Measurements from ENCODE around the gene NOSTRIN. TPM values are rescaled to one million over a fixed set of nuclear protein-coding genes. Genes with fewer than 3 reads are reported as not detected.
A peak's percentile ranks its signal among the peaks of the same experiment; 100 is the strongest.

Gene NOSTRIN
- polyA plus RNA-seq, 3 donors from 2014 or later, result not detected

GRCh38 chr2:168819050-168819715 lies 16.7 kb downstream of the NOSTRIN start:
- Mint-ChIP-seq H3K27ac (no peak overlapping the region), H3K4me1 (no peaks in the 10 kb centered on the region), H3K27me3 (ENCODE audit: low read depth in 3 of 3) (peaks cover 0 to 2% (median 1%) of the 10 kb centered on the region in 3 donors), H3K4me3 (no peak overlapping the region), H3K36me3 (no peaks in the 10 kb centered on the region), H3K9me3 (peaks cover 0 to 2% (median 0%) of the 10 kb centered on the region in 6 donors)
- no peak for DNase-seq

DNA sequence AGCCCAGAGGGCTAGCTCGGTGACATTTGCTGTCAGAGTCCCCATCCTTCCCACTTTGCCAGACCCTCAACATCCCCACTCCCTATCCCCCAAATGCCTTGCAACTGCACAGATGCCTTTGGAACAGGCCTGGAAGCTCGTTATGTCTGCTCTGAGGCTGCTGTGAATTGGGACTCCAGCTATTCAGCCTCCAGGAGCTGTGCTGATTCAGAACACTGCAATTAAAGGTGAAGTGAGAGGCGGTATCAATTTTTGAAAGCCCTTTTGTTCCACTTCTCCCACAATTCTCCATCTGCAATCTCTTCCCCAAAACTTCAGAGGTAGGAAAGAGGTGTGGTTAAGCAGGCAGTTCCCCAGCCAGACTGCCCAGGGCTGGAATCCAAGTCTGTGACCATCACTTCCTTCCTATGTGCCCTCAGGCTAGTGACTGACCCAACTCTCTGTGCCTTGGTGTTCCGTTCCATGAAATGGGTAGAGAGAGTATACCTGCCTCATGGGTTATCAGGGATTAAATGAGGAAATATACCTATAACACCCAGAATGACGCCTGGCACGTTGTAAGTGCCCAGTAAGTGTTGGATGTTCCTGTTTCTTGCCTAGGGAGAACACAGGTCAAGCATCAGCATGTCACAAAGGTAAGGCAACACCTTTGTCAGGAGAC lies 17.5 kb downstream of the NOSTRIN start:
- H3K4me3 Mint-ChIP-seq, result no peak overlapping the region
- no peak overlapping the region for H3K27ac Mint-ChIP-seq
- no peaks in the 10 kb centered on the region for H3K4me1 Mint-ChIP-seq
- H3K36me3 Mint-ChIP-seq, result no peaks in the 10 kb centered on the region
- peaks cover 0 to 3% (median 0%) of the 10 kb centered on the region in 6 donors for H3K9me3 Mint-ChIP-seq
- peaks cover 0 to 2% (median 1%) of the 10 kb centered on the region in 3 donors for H3K27me3 Mint-ChIP-seq (ENCODE audit: low read depth in 3 of 3)
- no peak for DNase-seq

GRCh38 chr2:168821577-168821976 lies 19.1 kb downstream of the NOSTRIN start:
- peaks cover 0 to 3% (median 0%) of the 10 kb centered on the region in 6 donors for H3K9me3 Mint-ChIP-seq
- no peak for DNase-seq
- H3K4me3 Mint-ChIP-seq, result no peak overlapping the region
- H3K4me1 Mint-ChIP-seq, result no peaks in the 10 kb centered on the region
- H3K36me3 Mint-ChIP-seq, result no peaks in the 10 kb centered on the region
- H3K27ac Mint-ChIP-seq, result no peak overlapping the region
- H3K27me3 Mint-ChIP-seq (ENCODE audit: low read depth in 3 of 3), result peaks cover 0 to 3% (median 1%) of the 10 kb centered on the region in 3 donors

- H3K9me3 Mint-ChIP-seq, result peaks cover 0 to 3% (median 0%) of the 10 kb centered on the region in 6 donors
- no peaks in the 10 kb centered on the region for H3K4me1 Mint-ChIP-seq
- DNase-seq, result no peak
These were observed 19.6 kb downstream of the NOSTRIN start for GRCh38 chr2:168821992-168822391.

GRCh38 chr2:168825126-168825525 lies 22.7 kb downstream of the NOSTRIN start:
- no peak overlapping the region for H3K4me3 Mint-ChIP-seq
- no peak overlapping the region for H3K27ac Mint-ChIP-seq
- H3K4me1 Mint-ChIP-seq, result no peaks in the 10 kb centered on the region
- peaks cover 0 to 3% (median 0%) of the 10 kb centered on the region in 6 donors for H3K9me3 Mint-ChIP-seq
- H3K36me3 Mint-ChIP-seq, result peaks cover 0 to 3% (median 0%) of the 10 kb centered on the region in 3 donors
- DNase-seq, result no peak
- H3K27me3 Mint-ChIP-seq (ENCODE audit: low read depth in 3 of 3), result peaks cover 0 to 2% (median 1%) of the 10 kb centered on the region in 3 donors

More at GRCh38 chr2:168821992-168822391, 19.6 kb downstream of the NOSTRIN start:
- Mint-ChIP-seq H3K4me3 (no peak overlapping the region), H3K27ac (no peak overlapping the region), H3K36me3 (no peaks in the 10 kb centered on the region), H3K27me3 (ENCODE audit: low read depth in 3 of 3) (peaks cover 0 to 3% (median 1%) of the 10 kb centered on the region in 3 donors)

- Mint-ChIP-seq H3K4me3 (no peak overlapping the region), H3K36me3 (peaks cover 0 to 3% (median 0%) of the 10 kb centered on the region in 3 donors), H3K27me3 (ENCODE audit: low read depth in 3 of 3) (peaks cover 0 to 2% (median 2%) of the 10 kb centered on the region in 3 donors), H3K4me1 (no peaks in the 10 kb centered on the region), H3K27ac (no peak overlapping the region), H3K9me3 (no peaks in the 10 kb centered on the region)
- no peak for DNase-seq
These were observed 28.5 kb downstream of the NOSTRIN start for GRCh38 chr2:168830958-168831357.

DNA sequence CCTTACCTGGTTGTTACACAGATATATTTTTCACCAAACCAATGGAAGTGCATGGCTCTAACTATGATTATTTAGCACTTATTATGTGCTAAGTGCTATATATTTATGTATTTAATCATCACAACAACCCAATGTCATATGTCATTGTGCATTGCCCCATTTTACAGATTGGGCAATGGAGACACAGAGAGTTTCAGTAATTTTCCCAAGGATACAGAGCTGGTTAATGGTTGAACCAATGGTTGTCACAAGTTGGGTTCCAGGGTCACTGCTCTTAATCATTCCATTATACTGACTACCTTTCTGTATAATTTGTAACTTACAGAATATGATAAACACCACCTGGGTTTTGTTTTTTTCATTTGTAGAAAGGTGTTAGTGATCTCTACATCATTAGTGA lies 29.2 kb downstream of the NOSTRIN start:
- Mint-ChIP-seq H3K4me3 (no peak overlapping the region), H3K27ac (no peak overlapping the region), H3K36me3 (peaks cover 0 to 3% (median 0%) of the 10 kb centered on the region in 3 donors), H3K4me1 (no peaks in the 10 kb centered on the region), H3K27me3 (ENCODE audit: low read depth in 3 of 3) (peaks cover 0 to 2% (median 0%) of the 10 kb centered on the region in 3 donors), H3K9me3 (no peaks in the 10 kb centered on the region)
- DNase-seq, result no peak

DNA sequence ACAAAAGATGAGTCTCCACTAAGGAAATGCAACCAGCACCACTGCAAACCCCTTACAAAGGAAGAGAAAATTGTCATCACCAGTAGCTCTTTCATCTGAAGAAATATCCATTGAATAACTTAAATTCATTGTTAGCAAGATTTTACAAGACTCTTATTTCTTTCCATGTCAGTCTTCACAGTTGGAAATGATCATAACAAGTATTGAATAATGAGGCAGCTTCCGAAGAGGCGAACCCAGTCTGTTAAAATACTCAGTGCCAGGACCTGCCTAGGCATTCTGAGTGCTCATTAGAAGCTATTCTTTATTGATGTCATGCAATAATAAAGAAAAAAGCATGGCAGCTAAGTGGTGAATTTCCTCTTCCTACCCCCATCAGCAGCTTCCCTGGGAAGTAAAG lies 33.5 kb downstream of the NOSTRIN start:
- DNase-seq, result no peak
- no peaks in the 10 kb centered on the region for H3K9me3 Mint-ChIP-seq
- no peaks in the 10 kb centered on the region for H3K4me1 Mint-ChIP-seq
- no peak overlapping the region for H3K4me3 Mint-ChIP-seq
- peaks cover 0 to 2% (median 0%) of the 10 kb centered on the region in 3 donors for H3K27me3 Mint-ChIP-seq (ENCODE audit: low read depth in 3 of 3)
- H3K27ac Mint-ChIP-seq, result no peak overlapping the region
- no peaks in the 10 kb centered on the region for H3K36me3 Mint-ChIP-seq

DNA sequence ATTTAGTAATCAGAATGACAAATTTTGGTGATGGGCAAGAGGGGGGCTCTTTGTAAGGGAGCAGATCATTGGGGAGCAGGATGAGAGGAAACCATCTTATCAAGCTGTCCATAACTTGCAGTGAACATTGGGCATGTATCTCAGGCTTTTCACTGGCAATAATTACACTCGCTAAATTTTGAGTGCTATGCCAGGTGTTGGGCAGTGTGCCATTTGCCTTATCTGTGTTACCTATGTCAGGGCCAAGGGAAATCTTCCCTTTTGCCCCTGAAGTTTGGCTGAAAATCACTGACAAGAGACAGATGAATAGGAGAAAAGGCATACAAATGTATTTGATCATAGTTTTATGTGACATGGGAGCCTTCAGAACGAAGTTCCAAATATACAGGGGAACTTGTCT lies 39.0 kb downstream of the NOSTRIN start:
- H3K36me3 Mint-ChIP-seq, result no peaks in the 10 kb centered on the region
- no peak overlapping the region for H3K27ac Mint-ChIP-seq
- DNase-seq, result no peak
- no peaks in the 10 kb centered on the region for H3K4me1 Mint-ChIP-seq
- H3K27me3 Mint-ChIP-seq (ENCODE audit: low read depth in 3 of 3), result peaks cover 0 to 1% (median 0%) of the 10 kb centered on the region in 3 donors
- no peaks in the 10 kb centered on the region for H3K9me3 Mint-ChIP-seq
- no peak overlapping the region for H3K4me3 Mint-ChIP-seq

DNA sequence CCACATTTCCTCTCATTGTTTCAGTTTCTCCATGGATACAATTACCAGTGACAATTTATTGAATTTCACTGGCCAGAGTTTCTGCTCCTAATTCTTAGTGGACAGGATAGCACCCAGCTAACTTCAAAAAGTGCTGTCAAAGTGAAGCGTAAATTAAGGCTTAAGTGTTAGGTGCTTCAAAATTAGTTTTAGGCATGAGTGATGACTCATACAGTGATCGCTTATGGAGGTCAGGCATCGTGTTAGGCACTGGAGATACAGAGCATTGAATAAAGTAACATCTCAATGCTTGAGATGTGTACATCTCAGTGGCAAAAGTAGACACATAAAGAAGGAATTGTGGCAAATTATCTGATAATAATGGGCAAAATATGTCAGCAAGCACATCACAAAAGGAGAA lies 40.8 kb downstream of the NOSTRIN start:
- no peak overlapping the region for H3K4me3 Mint-ChIP-seq
- H3K4me1 Mint-ChIP-seq, result no peaks in the 10 kb centered on the region
- H3K27me3 Mint-ChIP-seq (ENCODE audit: low read depth in 3 of 3), result peaks cover 0 to 1% (median 0%) of the 10 kb centered on the region in 3 donors
- no peak overlapping the region for H3K27ac Mint-ChIP-seq
- no peaks in the 10 kb centered on the region for H3K9me3 Mint-ChIP-seq
- H3K36me3 Mint-ChIP-seq, result no peaks in the 10 kb centered on the region
- no peak for DNase-seq

GRCh38 chr2:168848225-168848624 lies 45.8 kb downstream of the NOSTRIN start:
- no peak for DNase-seq
- Mint-ChIP-seq H3K9me3 (no peaks in the 10 kb centered on the region), H3K36me3 (no peaks in the 10 kb centered on the region), H3K4me1 (peaks cover 7 to 9% of the 10 kb centered on the region in 2 donors), H3K27ac (no peak overlapping the region), H3K27me3 (ENCODE audit: low read depth in 3 of 3) (peaks cover 0 to 2% (median 0%) of the 10 kb centered on the region in 3 donors), H3K4me3 (no peak overlapping the region)

DNA sequence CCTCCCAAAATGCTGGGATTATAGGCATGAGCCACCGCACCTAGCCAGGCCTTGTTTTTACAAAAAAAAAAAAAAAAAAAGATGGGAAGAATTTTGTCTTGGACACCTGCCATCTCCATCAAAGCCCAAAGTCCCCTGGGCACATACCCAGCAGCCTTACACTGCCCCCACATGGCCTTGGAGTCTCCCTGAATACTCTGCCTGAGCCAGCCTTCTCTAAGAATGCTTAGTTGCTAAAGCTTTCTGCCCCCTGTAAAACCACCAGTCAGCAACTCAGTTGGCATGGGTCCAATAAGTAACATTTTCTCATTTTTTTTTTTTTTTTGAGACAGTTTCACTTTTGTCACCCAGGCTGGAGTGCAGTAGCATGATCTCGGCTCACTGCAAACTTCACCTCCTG lies 47.2 kb downstream of the NOSTRIN start:
- H3K4me3 Mint-ChIP-seq, result no peak overlapping the region
- peaks cover 0 to 8% (median 4%) of the 10 kb centered on the region in 3 donors for H3K36me3 Mint-ChIP-seq
- peaks cover 0 to 2% (median 0%) of the 10 kb centered on the region in 3 donors for H3K27me3 Mint-ChIP-seq (ENCODE audit: low read depth in 3 of 3)
- peaks cover 7 to 9% of the 10 kb centered on the region in 2 donors for H3K4me1 Mint-ChIP-seq
- peak in 2 of 3 donors; percentile 14 to 47 for DNase-seq
- no peak overlapping the region for H3K27ac Mint-ChIP-seq
- H3K9me3 Mint-ChIP-seq, result no peaks in the 10 kb centered on the region

DNA sequence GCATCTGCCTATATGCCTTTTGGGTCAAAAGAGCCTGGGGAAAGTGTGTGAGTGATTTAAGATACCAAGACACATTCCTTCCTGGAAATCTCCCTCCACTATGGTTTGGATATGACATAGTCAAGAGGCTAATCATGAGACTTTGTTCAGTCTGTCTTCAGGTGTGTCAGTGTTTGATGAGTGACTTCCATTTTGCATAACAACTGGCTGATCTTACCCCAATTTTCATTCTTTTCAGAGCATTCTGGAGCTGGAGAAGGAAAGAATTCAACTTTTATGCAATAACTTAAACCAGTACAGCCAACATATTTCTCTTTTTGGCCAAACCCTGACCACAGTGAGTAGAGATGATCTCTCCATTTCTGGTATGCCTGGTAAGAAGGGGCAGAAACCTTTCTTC lies 48.4 kb downstream of the NOSTRIN start:
- Mint-ChIP-seq H3K36me3 (peaks cover 0 to 10% (median 4%) of the 10 kb centered on the region in 3 donors), H3K27me3 (ENCODE audit: low read depth in 3 of 3) (peaks cover 0 to 1% (median 0%) of the 10 kb centered on the region in 3 donors), H3K9me3 (no peaks in the 10 kb centered on the region), H3K27ac (no peak overlapping the region), H3K4me1 (peaks cover 7 to 9% of the 10 kb centered on the region in 2 donors), H3K4me3 (no peak overlapping the region)
- no peak for DNase-seq

GRCh38 chr2:168851674-168852320 lies 49.4 kb downstream of the NOSTRIN start:
- no peaks in the 10 kb centered on the region for H3K9me3 Mint-ChIP-seq
- peaks cover 0 to 10% (median 4%) of the 10 kb centered on the region in 3 donors for H3K36me3 Mint-ChIP-seq
- no peak for DNase-seq
- no peak overlapping the region for H3K4me3 Mint-ChIP-seq
- no peak overlapping the region for H3K27ac Mint-ChIP-seq
- peaks cover 7 to 9% of the 10 kb centered on the region in 2 donors for H3K4me1 Mint-ChIP-seq
- peaks cover 0 to 1% (median 0%) of the 10 kb centered on the region in 3 donors for H3K27me3 Mint-ChIP-seq (ENCODE audit: low read depth in 3 of 3)
